ENCODE measurements around the gene PPFIBP1. TPM values are rescaled to one million over a fixed set of nuclear protein-coding genes. Genes with fewer than 3 reads are reported as not detected.

The PPFIBP1 gene
- total and polyA plus RNA-seq, 8 donors = 82.8 to 126 (median 96.7) TPM

- Histone ChIP-seq H3K36me3 (no peaks in the 10 kb centered on the region), H3K4me1 (peaks cover 19 to 31% of the 10 kb centered on the region in 2 donors), H3K27ac (no peak overlapping the region), H3K9me3 (no peaks in the 10 kb centered on the region), H3K27me3 (no peaks in the 10 kb centered on the region), H3K4me3 (no peak overlapping the region)
- intact Hi-C loops (cut with DNase I) = no loop called here
- ATAC-seq (no peak), DNase-seq (no peak)
- no peak for TF ChIP-seq CTCF (IDR thresholded peaks at IDR 0.05)
Observed at GRCh38 chr12:27545665-27546064, 21.7 kb downstream of the PPFIBP1 start.

- no peaks in the 10 kb centered on the region for H3K9me3 ChIP-seq
- no peak overlapping the region for H3K27ac ChIP-seq
- ATAC-seq (no peak), DNase-seq (no peak)
- no peak for TF ChIP-seq CTCF (IDR thresholded peaks at IDR 0.05)
- intact Hi-C loops (cut with DNase I) = no loop called here
- H3K4me3 ChIP-seq = no peak overlapping the region
- H3K4me1 ChIP-seq = peaks cover 19 to 41% of the 10 kb centered on the region in 2 donors
- H3K36me3 ChIP-seq = no peaks in the 10 kb centered on the region
- H3K27me3 ChIP-seq = no peaks in the 10 kb centered on the region
Observed at GRCh38 chr12:27547592-27547991, 23.6 kb downstream of the PPFIBP1 start.

- no peak overlapping the region for H3K4me3 ChIP-seq
- peaks cover 19 to 46% of the 10 kb centered on the region in 2 donors for H3K4me1 ChIP-seq
- intact Hi-C loops (cut with DNase I) = no loop called here
Observed at GRCh38 chr12:27548301-27549199, 24.5 kb downstream of the PPFIBP1 start.

GRCh38 chr12:27549236-27549800 is 25.3 kb downstream of the PPFIBP1 start:
- Histone ChIP-seq H3K4me1 (peaks cover 19 to 50% of the 10 kb centered on the region in 2 donors), H3K4me3 (no peak overlapping the region), H3K27ac (peak overlapping the region; percentile 57 to 67), H3K36me3 (no peaks in the 10 kb centered on the region), H3K27me3 (no peaks in the 10 kb centered on the region), H3K9me3 (no peaks in the 10 kb centered on the region)
- peak; percentile 52 for ATAC-seq
- intact Hi-C loops (cut with DNase I) = no loop called here
- TF ChIP-seq CTCF (IDR thresholded peaks at IDR 0.05) = no peak
- DNase-seq = no peak

More at GRCh38 chr12:27548301-27549199, 24.5 kb downstream of the PPFIBP1 start:
- no peak for TF ChIP-seq CTCF (IDR thresholded peaks at IDR 0.05)
- Histone ChIP-seq H3K9me3 (no peaks in the 10 kb centered on the region), H3K27ac (peak overlapping the region in 1 of 2 donors; percentile 4), H3K36me3 (no peaks in the 10 kb centered on the region), H3K27me3 (no peaks in the 10 kb centered on the region)
- ATAC-seq = no peak
- no peak for DNase-seq
